HCT116 (cell line): ENCODE data around the gene KRT82.

Experiments used
- CBX3 ChIP-seq: IDR thresholded peaks from 2 replicates; pipeline ENCODE4 v1.6.1; 2012; ENCODE audit warnings: low read depth
- EZH2 ChIP-seq: fragments of 200-600 bp; sonication (generic); IDR thresholded peaks from 2 replicates; pipeline ENCODE4 v1.6.1; 2017; ENCODE audit warnings: antibody characterized with exemption, mixed run types
- EZH2phosphoT487 ChIP-seq: fragments of 200-600 bp; IDR thresholded peaks from 2 replicates; pipeline ENCODE4 v1.6.1; 2018; ENCODE audit warnings: antibody characterized with exemption, borderline replicate concordance
- FOSL1 ChIP-seq: IDR thresholded peaks from 2 replicates; pipeline ENCODE4 v1.6.1; 2012; ENCODE audit warnings: low read depth
- POLR2A ChIP-seq: IDR thresholded peaks from 2 replicates; pipeline ENCODE4 v1.7.0; 2011; ENCODE audit warnings: borderline replicate concordance; ENCODE audit not compliant: insufficient read depth, insufficient read length; ENCODE audit errors: extremely low read depth
- POLR2AphosphoS5 ChIP-seq: IDR thresholded peaks from 2 replicates; pipeline ENCODE4 v1.6.1; 2011; ENCODE audit warnings: mild to moderate bottlenecking, low read depth, low read length, moderate library complexity
- RAD21 ChIP-seq: IDR thresholded peaks from 2 replicates; pipeline ENCODE4 v1.6.1; 2012; ENCODE audit warnings: low read depth, mild to moderate bottlenecking
- SIN3A ChIP-seq: IDR thresholded peaks from 2 replicates; pipeline ENCODE4 v1.6.1; 2012; ENCODE audit warnings: low read depth
- ZNF274 ChIP-seq: fragments of 200-500 bp; sonication (Bioruptor generic); IDR thresholded peaks from 2 replicates; pipeline ENCODE4 v1.6.1; 2014; ENCODE audit warnings: mild to moderate bottlenecking, low read depth, low read length, inconsistent platforms
- TF ChIP-seq, protein P1 (sequence below), 3 experiments: fragments of 200-600 bp in 1 of 3; sonication (generic) in 1 of 3; IDR thresholded peaks in 2 of 3; conservative IDR thresholded peaks in 1 of 3; 2 replicates each; pipeline ENCODE4 v1.5.1; 2012 to 2017; ENCODE audit warnings: low read depth in 2 of 3, low read length in 2 of 3, antibody characterized with exemption in 1 of 3, borderline replicate concordance in 1 of 3, control low read depth in 1 of 3, mild to moderate bottlenecking in 1 of 3, mixed read lengths in 1 of 3, mixed run types in 1 of 3, moderate library complexity in 1 of 3; ENCODE audit not compliant: insufficient read depth in 1 of 3
- TF ChIP-seq, protein P2 (sequence below): IDR thresholded peaks from 2 replicates; pipeline ENCODE4 v1.6.1; 2012
- TF ChIP-seq, protein P3 (sequence below): IDR thresholded peaks from 2 replicates; pipeline ENCODE4 v1.6.1; 2012; ENCODE audit warnings: low read depth

DNA sequence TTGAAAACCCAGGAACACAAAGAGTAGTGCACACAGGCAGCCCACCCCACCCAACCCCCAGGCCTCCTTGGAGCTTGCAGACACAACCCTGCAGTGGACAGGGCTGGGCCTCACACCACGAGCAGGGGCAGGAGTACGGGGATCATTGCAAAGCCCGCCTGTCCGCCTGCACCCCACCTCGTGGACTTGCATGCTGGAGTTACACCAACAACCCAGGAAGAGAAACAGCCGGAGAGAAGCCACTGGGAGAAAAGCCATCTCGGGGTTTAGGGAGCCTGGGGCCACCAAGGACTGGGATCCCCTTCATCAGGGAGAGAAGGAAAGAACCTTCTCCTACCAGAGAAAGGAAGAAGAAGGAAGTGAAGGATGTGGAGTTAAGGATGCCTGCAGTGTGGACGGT lies 28.9 kb downstream of the KRT82 start:
- no peak for TF ChIP-seq POLR2A
- TF ChIP-seq, protein P1, sequence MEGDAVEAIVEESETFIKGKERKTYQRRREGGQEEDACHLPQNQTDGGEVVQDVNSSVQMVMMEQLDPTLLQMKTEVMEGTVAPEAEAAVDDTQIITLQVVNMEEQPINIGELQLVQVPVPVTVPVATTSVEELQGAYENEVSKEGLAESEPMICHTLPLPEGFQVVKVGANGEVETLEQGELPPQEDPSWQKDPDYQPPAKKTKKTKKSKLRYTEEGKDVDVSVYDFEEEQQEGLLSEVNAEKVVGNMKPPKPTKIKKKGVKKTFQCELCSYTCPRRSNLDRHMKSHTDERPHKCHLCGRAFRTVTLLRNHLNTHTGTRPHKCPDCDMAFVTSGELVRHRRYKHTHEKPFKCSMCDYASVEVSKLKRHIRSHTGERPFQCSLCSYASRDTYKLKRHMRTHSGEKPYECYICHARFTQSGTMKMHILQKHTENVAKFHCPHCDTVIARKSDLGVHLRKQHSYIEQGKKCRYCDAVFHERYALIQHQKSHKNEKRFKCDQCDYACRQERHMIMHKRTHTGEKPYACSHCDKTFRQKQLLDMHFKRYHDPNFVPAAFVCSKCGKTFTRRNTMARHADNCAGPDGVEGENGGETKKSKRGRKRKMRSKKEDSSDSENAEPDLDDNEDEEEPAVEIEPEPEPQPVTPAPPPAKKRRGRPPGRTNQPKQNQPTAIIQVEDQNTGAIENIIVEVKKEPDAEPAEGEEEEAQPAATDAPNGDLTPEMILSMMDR (IDR thresholded peaks at IDR 0.05 in 2 of 3, conservative IDR thresholded peaks at IDR 0.05 in 1 of 3; ENCODE audit: borderline replicate concordance in 1 of 3, insufficient read depth in 1 of 3, low read depth in 2 of 3, low read length in 2 of 3) = no peak
- no peak for TF ChIP-seq ZNF274
- TF ChIP-seq, protein P2, sequence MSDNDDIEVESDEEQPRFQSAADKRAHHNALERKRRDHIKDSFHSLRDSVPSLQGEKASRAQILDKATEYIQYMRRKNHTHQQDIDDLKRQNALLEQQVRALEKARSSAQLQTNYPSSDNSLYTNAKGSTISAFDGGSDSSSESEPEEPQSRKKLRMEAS = no peak
- no peak for TF ChIP-seq FOSL1
- TF ChIP-seq, protein P3, sequence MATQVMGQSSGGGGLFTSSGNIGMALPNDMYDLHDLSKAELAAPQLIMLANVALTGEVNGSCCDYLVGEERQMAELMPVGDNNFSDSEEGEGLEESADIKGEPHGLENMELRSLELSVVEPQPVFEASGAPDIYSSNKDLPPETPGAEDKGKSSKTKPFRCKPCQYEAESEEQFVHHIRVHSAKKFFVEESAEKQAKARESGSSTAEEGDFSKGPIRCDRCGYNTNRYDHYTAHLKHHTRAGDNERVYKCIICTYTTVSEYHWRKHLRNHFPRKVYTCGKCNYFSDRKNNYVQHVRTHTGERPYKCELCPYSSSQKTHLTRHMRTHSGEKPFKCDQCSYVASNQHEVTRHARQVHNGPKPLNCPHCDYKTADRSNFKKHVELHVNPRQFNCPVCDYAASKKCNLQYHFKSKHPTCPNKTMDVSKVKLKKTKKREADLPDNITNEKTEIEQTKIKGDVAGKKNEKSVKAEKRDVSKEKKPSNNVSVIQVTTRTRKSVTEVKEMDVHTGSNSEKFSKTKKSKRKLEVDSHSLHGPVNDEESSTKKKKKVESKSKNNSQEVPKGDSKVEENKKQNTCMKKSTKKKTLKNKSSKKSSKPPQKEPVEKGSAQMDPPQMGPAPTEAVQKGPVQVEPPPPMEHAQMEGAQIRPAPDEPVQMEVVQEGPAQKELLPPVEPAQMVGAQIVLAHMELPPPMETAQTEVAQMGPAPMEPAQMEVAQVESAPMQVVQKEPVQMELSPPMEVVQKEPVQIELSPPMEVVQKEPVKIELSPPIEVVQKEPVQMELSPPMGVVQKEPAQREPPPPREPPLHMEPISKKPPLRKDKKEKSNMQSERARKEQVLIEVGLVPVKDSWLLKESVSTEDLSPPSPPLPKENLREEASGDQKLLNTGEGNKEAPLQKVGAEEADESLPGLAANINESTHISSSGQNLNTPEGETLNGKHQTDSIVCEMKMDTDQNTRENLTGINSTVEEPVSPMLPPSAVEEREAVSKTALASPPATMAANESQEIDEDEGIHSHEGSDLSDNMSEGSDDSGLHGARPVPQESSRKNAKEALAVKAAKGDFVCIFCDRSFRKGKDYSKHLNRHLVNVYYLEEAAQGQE = no peak
- TF ChIP-seq CBX3 = no peak
- no peak for TF ChIP-seq RAD21
- TF ChIP-seq POLR2AphosphoS5 = no peak
- no peak for TF ChIP-seq SIN3A
- TF ChIP-seq EZH2 = no peak
- no peak for TF ChIP-seq EZH2phosphoT487
